ENCODE measurements around the gene RAB40C.

The RAB40C gene

GRCh38 chr16:555528-556473 lies 34.1 kb upstream of the RAB40C start:
- ATAC-seq (ENCODE audit: low read depth) (no peak), DNase-seq (ENCODE audit: low spot score) (no peak)
- H3K36me3 ChIP-seq (ENCODE audit: low read depth) = peaks cover 9% of the 10 kb centered on the region
- peak overlapping the region; percentile 62 for H3K27ac ChIP-seq (ENCODE audit: poor library complexity, severe bottlenecking)
- TF ChIP-seq CTCF (IDR thresholded peaks at IDR 0.05; ENCODE audit: poor library complexity, severe bottlenecking) = no peak
- H3K4me3 ChIP-seq (ENCODE audit: severe bottlenecking) = no peak overlapping the region
- no peaks in the 10 kb centered on the region for H3K9me3 ChIP-seq (ENCODE audit: severe bottlenecking)
- H3K4me1 ChIP-seq (ENCODE audit: insufficient read depth, poor library complexity, severe bottlenecking) = no peaks in the 10 kb centered on the region
- peaks cover 19% of the 10 kb centered on the region for H3K27me3 ChIP-seq (ENCODE audit: insufficient read depth, poor library complexity, severe bottlenecking)

GRCh38 chr16:556474-557173 lies 33.2 kb upstream of the RAB40C start:
- ATAC-seq (ENCODE audit: low read depth) = no peak
- no peak for TF ChIP-seq CTCF (IDR thresholded peaks at IDR 0.05; ENCODE audit: poor library complexity, severe bottlenecking)
- Histone ChIP-seq H3K9me3 (ENCODE audit: severe bottlenecking) (no peaks in the 10 kb centered on the region), H3K4me3 (ENCODE audit: severe bottlenecking) (no peak overlapping the region), H3K27ac (ENCODE audit: poor library complexity, severe bottlenecking) (no peak overlapping the region), H3K36me3 (ENCODE audit: low read depth) (peaks cover 8% of the 10 kb centered on the region), H3K4me1 (ENCODE audit: insufficient read depth, poor library complexity, severe bottlenecking) (no peaks in the 10 kb centered on the region), H3K27me3 (ENCODE audit: insufficient read depth, poor library complexity, severe bottlenecking) (peaks cover 28% of the 10 kb centered on the region)
- DNase-seq (ENCODE audit: low spot score) = no peak

GRCh38 chr16:557463-558297 lies 32.2 kb upstream of the RAB40C start:
- no peak for TF ChIP-seq CTCF (IDR thresholded peaks at IDR 0.05; ENCODE audit: poor library complexity, severe bottlenecking)
- DNase-seq (ENCODE audit: low spot score) (no peak), ATAC-seq (ENCODE audit: low read depth) (no peak)
- Histone ChIP-seq H3K4me3 (ENCODE audit: severe bottlenecking) (no peak overlapping the region), H3K27ac (ENCODE audit: poor library complexity, severe bottlenecking) (no peak overlapping the region), H3K4me1 (ENCODE audit: insufficient read depth, poor library complexity, severe bottlenecking) (no peaks in the 10 kb centered on the region), H3K27me3 (ENCODE audit: insufficient read depth, poor library complexity, severe bottlenecking) (peaks cover 35% of the 10 kb centered on the region), H3K36me3 (ENCODE audit: low read depth) (no peaks in the 10 kb centered on the region), H3K9me3 (ENCODE audit: severe bottlenecking) (no peaks in the 10 kb centered on the region)

- no peak for DNase-seq (ENCODE audit: low spot score)
- ATAC-seq (ENCODE audit: low read depth) = no peak
- no peak overlapping the region for H3K4me3 ChIP-seq (ENCODE audit: severe bottlenecking)
- H3K4me1 ChIP-seq (ENCODE audit: insufficient read depth, poor library complexity, severe bottlenecking) = no peaks in the 10 kb centered on the region
- no peak overlapping the region for H3K27ac ChIP-seq (ENCODE audit: poor library complexity, severe bottlenecking)
- H3K27me3 ChIP-seq (ENCODE audit: insufficient read depth, poor library complexity, severe bottlenecking) = peaks cover 35% of the 10 kb centered on the region
- no peak for TF ChIP-seq CTCF (IDR thresholded peaks at IDR 0.05; ENCODE audit: poor library complexity, severe bottlenecking)
- H3K9me3 ChIP-seq (ENCODE audit: severe bottlenecking) = no peaks in the 10 kb centered on the region
- H3K36me3 ChIP-seq (ENCODE audit: low read depth) = no peaks in the 10 kb centered on the region
Observed at GRCh38 chr16:558298-559020, 31.4 kb upstream of the RAB40C start.

All from RWPE2 (cell line).